Endothelial cell of umbilical vein (primary cell): ENCODE results near the gene PLEKHA8. TPM values are rescaled to one million over a fixed set of nuclear protein-coding genes. Genes with fewer than 3 reads are reported as not detected.

Source experiments
- BruUV-seq: library from RNA; stranded (reverse); fragments of 400-500 nt; replicated peaks from 2 replicates; lab custom pipeline; 2021; lab: Mats Ljungman, UMichigan
- CTCF ChIA-PET: fragments of 300-600, 350-600 bp; sonication (Branson Sonifier 250); formaldehyde crosslinking; loops from one replicate; lab custom pipeline; 2021; ENCODE audit warnings: antibody characterized with exemption, inconsistent platforms; lab: Charles Lee
- POLR2A ChIA-PET: fragments of 300-600, 350-600 bp; sonication (Branson Sonifier 250); formaldehyde crosslinking; loops from one replicate; lab custom pipeline; 2021; ENCODE audit warnings: antibody characterized with exemption, inconsistent platforms; lab: Charles Lee
- DNase-seq: peaks from one replicate; pipeline ENCODE4 v3.0.0-alpha.2; 2011; ENCODE audit warnings: low read depth, low spot score
- FAIRE-seq: peaks from 2 replicates; lab custom pipeline; 2011; peaks lifted over from hg19 to GRCh38; lab: Jason Lieb, UNC
- H2AFZ ChIP-seq: 2 replicates; pipeline ENCODE4 v1.6.0; 2012; ENCODE audit warnings: low read depth, low read length, control low read depth, inconsistent platforms
- H3K27ac ChIP-seq: 2 replicates; pipeline ENCODE4 v1.5.1; 2011; ENCODE audit warnings: low read depth, mild to moderate bottlenecking, control low read depth, low read length, moderate library complexity; ENCODE audit not compliant: insufficient read depth
- H3K27me3 ChIP-seq, 2 experiments: 2 replicates each; pipeline versions ENCODE4 v1.6.0 to v1.6.1; 2011; ENCODE audit warnings: low read length in 2 of 2, mixed read lengths in 1 of 2; ENCODE audit not compliant: control insufficient read depth in 2 of 2, insufficient read depth in 2 of 2
- H3K36me3 ChIP-seq, 2 experiments: 2 replicates in 1 of 2; 3 replicates in 1 of 2; pipeline ENCODE4 v1.5.1; 2011; ENCODE audit warnings: low read length in 2 of 2, mild to moderate bottlenecking in 1 of 2, moderate library complexity in 1 of 2; ENCODE audit not compliant: control insufficient read depth in 2 of 2, insufficient read depth in 2 of 2; ENCODE audit errors: extremely low read depth in 1 of 2
- H3K4me1 ChIP-seq: 3 replicates; pipeline ENCODE4 v1.5.1; 2011; ENCODE audit warnings: mild to moderate bottlenecking, low read length; ENCODE audit not compliant: control insufficient read depth, insufficient read depth; ENCODE audit errors: extremely low read depth
- H3K4me2 ChIP-seq: 2 replicates; pipeline ENCODE4 v1.6.1; 2011; ENCODE audit warnings: low read length, control low read depth, mixed read lengths; ENCODE audit not compliant: insufficient read depth
- H3K4me3 ChIP-seq, 3 experiments: fragments of 200-600 bp in 1 of 3; sonication (generic), shearing (Covaris generic) in 1 of 3; replicated peaks in 1 of 3; 2 replicates each; pipeline ENCODE4 v1.5.1; 2011 to 2016; ENCODE audit warnings: control low read depth in 3 of 3, low read length in 3 of 3, mild to moderate bottlenecking in 2 of 3, inconsistent platforms in 1 of 3, low read depth in 1 of 3, moderate library complexity in 1 of 3; ENCODE audit not compliant: insufficient read depth in 1 of 3
- H3K79me2 ChIP-seq: 2 replicates; pipeline ENCODE4 v1.6.0; 2012; ENCODE audit warnings: low read length, inconsistent platforms; ENCODE audit not compliant: control insufficient read depth, insufficient read depth
- H3K9ac ChIP-seq: replicated peaks from 2 replicates; pipeline ENCODE3; 2011; ENCODE audit warnings: low read length, control low read depth; ENCODE audit not compliant: insufficient read depth; ENCODE audit errors: extremely low read depth
- H3K9me1 ChIP-seq: replicated peaks from 3 replicates; pipeline ENCODE4 v1.6.0; 2011; ENCODE audit warnings: mild to moderate bottlenecking, low read length; ENCODE audit not compliant: control insufficient read depth, insufficient read depth; ENCODE audit errors: extremely low read depth
- H3K9me3 ChIP-seq: replicated peaks from 2 replicates; pipeline ENCODE4 v1.5.1; 2012; ENCODE audit warnings: low read length, inconsistent platforms; ENCODE audit not compliant: control insufficient read depth, insufficient read depth
- H4K20me1 ChIP-seq: replicated peaks from 2 replicates; pipeline ENCODE3; 2011; ENCODE audit warnings: mild to moderate bottlenecking, low read length; ENCODE audit not compliant: control insufficient read depth, insufficient read depth; ENCODE audit errors: extremely low read depth
- EZH2 ChIP-seq: IDR thresholded peaks from 2 replicates; pipeline ENCODE4 v1.6.1; 2012; ENCODE audit warnings: borderline replicate concordance, low read depth, mild to moderate bottlenecking, moderate library complexity, low read length, inconsistent platforms; ENCODE audit not compliant: severe bottlenecking
- FOS ChIP-seq: IDR thresholded peaks from 2 replicates; pipeline ENCODE4 v1.6.1; 2011; ENCODE audit warnings: mild to moderate bottlenecking, low read length, moderate library complexity, borderline replicate concordance; ENCODE audit not compliant: insufficient read depth
- GATA2 ChIP-seq: IDR thresholded peaks from 2 replicates; pipeline ENCODE4 v1.7.0; 2011; ENCODE audit warnings: low read depth, mild to moderate bottlenecking, moderate library complexity, mixed read lengths, low read length; ENCODE audit not compliant: insufficient read length, insufficient read depth
- JUN ChIP-seq: IDR thresholded peaks from 2 replicates; pipeline ENCODE4 v1.6.1; 2011; ENCODE audit warnings: borderline replicate concordance, low read depth; ENCODE audit not compliant: insufficient read length, insufficient read depth
- MYC ChIP-seq: IDR thresholded peaks from one replicate; pipeline ENCODE4 v1.6.1; 2011; ENCODE audit warnings: mild to moderate bottlenecking, low read depth, low read length
- POLR2A ChIP-seq: IDR thresholded peaks from 2 replicates; pipeline ENCODE4 v1.6.1; 2012; ENCODE audit warnings: low read depth, mild to moderate bottlenecking, control low read depth, low read length
- POLR2AphosphoS5 ChIP-seq: IDR thresholded peaks from 2 replicates; pipeline ENCODE4 v1.6.1; 2012; ENCODE audit warnings: low read depth, mild to moderate bottlenecking, control low read depth, low read length, moderate library complexity; ENCODE audit not compliant: insufficient read depth
- dilution Hi-C: fragments of 300-500 bp; cut with MboI; formaldehyde crosslinking; loops from one replicate; pipeline ENCODE4 v1.15.0; 2019; ENCODE audit warnings: low sequenced_read_pairs; ENCODE audit not compliant: extremely low pct_ligation_motif_present
- intact Hi-C: fragments of 100-400 bp; cut with micrococcal nuclease; formaldehyde crosslinking; loops from one replicate; pipeline ENCODE4 v1.10.0; 2022
- polyA plus RNA-seq, 4 experiments: library from polyadenylated mRNA; depleted of rRNA in 3 of 4; stranded (reverse) in 3 of 4; unstranded in 1 of 4; fragments of >200 nt; gene quantifications; 2 replicates each; pipeline versions ENCODE4 v1.2.1 to v1.2.3, GENCODE V29; 2011 to 2012; ENCODE audit warnings: missing spikeins in 1 of 4
- total RNA-seq: library from RNA; stranded (reverse); gene quantifications from 2 replicates; pipeline ENCODE4 v1.2.3, GENCODE V29; 2021
- TF ChIP-seq, protein P1 (sequence below), 2 donors: IDR thresholded peaks; 1 replicate in 1 of 2; 2 replicates in 1 of 2; pipeline ENCODE4 v1.5.1; 2011; ENCODE audit warnings: low read length in 2 of 2, mild to moderate bottlenecking in 2 of 2, moderate library complexity in 2 of 2, control low read depth in 1 of 2, inconsistent platforms in 1 of 2, low read depth in 1 of 2; ENCODE audit not compliant: insufficient read depth in 1 of 2; ENCODE audit errors: extremely low read depth in 1 of 2
- TF ChIP-seq, protein P2 (sequence below): IDR thresholded peaks from 2 replicates; pipeline ENCODE4 v1.6.1; 2011; ENCODE audit not compliant: insufficient read depth, insufficient read length

Gene PLEKHA8
- total and polyA plus RNA-seq, 2 donors (not counting 3 experiments of a cell fraction or from before 2014, with no cell fraction given): 4.5 to 19.8 TPM

DNA sequence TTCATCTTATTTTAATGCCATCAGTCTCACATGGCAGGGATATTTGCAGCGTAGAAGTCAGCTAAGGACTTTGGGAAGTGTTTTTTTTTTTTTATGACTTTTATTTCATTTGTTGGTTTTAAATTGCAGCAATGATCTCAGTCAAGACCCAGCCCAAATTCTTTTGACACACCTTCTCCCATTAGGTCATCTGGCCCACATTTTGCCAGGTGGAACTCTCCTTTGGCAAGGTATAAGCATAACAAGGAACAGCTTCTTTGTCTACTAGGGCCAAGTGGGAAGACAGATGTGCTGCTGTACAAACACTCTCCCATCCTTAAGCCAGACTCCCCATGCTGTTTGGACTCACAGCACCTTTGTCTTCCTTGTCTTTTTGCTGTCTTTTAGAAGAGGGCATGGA lies 41.8 kb downstream of the PLEKHA8 start:
- no peaks in the 10 kb centered on the region for H3K27me3 ChIP-seq
- H2AFZ ChIP-seq: no peak overlapping the region
- no peak overlapping the region for H3K27ac ChIP-seq
- ChIA-PET CTCF (interaction anchor here (0.8 to 6.6 kb wide), 4 partner anchors 7 to 323 kb away, joined by 3 to 55 read pairs (median 6); no protein-coding TSS in a partner anchor), POLR2A (no interaction called here)
- no peak overlapping the region for H3K9ac ChIP-seq
- no peak overlapping the region for H3K4me3 ChIP-seq
- H3K79me2 ChIP-seq: no peaks in the 10 kb centered on the region
- H3K4me1 ChIP-seq: no peaks in the 10 kb centered on the region
- TF ChIP-seq, protein P1, sequence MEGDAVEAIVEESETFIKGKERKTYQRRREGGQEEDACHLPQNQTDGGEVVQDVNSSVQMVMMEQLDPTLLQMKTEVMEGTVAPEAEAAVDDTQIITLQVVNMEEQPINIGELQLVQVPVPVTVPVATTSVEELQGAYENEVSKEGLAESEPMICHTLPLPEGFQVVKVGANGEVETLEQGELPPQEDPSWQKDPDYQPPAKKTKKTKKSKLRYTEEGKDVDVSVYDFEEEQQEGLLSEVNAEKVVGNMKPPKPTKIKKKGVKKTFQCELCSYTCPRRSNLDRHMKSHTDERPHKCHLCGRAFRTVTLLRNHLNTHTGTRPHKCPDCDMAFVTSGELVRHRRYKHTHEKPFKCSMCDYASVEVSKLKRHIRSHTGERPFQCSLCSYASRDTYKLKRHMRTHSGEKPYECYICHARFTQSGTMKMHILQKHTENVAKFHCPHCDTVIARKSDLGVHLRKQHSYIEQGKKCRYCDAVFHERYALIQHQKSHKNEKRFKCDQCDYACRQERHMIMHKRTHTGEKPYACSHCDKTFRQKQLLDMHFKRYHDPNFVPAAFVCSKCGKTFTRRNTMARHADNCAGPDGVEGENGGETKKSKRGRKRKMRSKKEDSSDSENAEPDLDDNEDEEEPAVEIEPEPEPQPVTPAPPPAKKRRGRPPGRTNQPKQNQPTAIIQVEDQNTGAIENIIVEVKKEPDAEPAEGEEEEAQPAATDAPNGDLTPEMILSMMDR (IDR thresholded peaks at IDR 0.05; ENCODE audit: extremely low read depth in 1 of 2, insufficient read depth in 1 of 2, low read depth in 1 of 2, low read length in 2 of 2): no peak
- TF ChIP-seq FOS (no peak), JUN (no peak), GATA2 (no peak), POLR2A (no peak), MYC (no peak), EZH2 (no peak), POLR2AphosphoS5 (no peak)
- TF ChIP-seq, protein P2, sequence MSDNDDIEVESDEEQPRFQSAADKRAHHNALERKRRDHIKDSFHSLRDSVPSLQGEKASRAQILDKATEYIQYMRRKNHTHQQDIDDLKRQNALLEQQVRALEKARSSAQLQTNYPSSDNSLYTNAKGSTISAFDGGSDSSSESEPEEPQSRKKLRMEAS: no peak
- dilution Hi-C loops: no loop called here
- H4K20me1 ChIP-seq: no peaks in the 10 kb centered on the region
- H3K4me2 ChIP-seq: no peak overlapping the region
- no TSS peak for BruUV-seq
- H3K9me1 ChIP-seq: no peaks in the 10 kb centered on the region
- DNase-seq (no peak), FAIRE-seq (no peak)
- intact Hi-C loops: no loop called here
- H3K36me3 ChIP-seq: no peaks in the 10 kb centered on the region
- H3K9me3 ChIP-seq: no peaks in the 10 kb centered on the region
